ENCODE measurements around the gene CHRNB2.

The CHRNB2 gene

GRCh38 chr1:154550070-154550469, 17.5 kb upstream of the CHRNB2 start:
- peaks cover 74% of the 10 kb centered on the region for H3K36me3 ChIP-seq (replicated peaks; ENCODE audit: low read depth, low read length)
- no peak overlapping the region for H2AFZ ChIP-seq (ENCODE audit: low read depth, low read length)
- TF ChIP-seq EZH2phosphoT487 (IDR thresholded peaks at IDR 0.05; ENCODE audit: low read depth) (no peak), CTCF (IDR thresholded peaks at IDR 0.05; ENCODE audit: low read depth, low read length) (no peak)
- H3K4me2 ChIP-seq (ENCODE audit: low read length): no peak overlapping the region
- H3K9me3 ChIP-seq (ENCODE audit: insufficient read depth, low read length): no peaks in the 10 kb centered on the region
- 0 out of 2 replicates have a peak, but pooled peaks cover 12% of the 10 kb centered on the region for H4K20me1 ChIP-seq (ENCODE audit: insufficient read depth, low read length)
- peaks cover 1% of the 10 kb centered on the region; the same call in 1 of the 2 replicates for H3K79me2 ChIP-seq (ENCODE audit: low read length)
- H3K4me1 ChIP-seq (ENCODE audit: low read length): peaks cover 8% of the 10 kb centered on the region
- H3K9ac ChIP-seq (ENCODE audit: low read length): no peak overlapping the region
- H3K27ac ChIP-seq (ENCODE audit: low read length): no peak overlapping the region
- H3K4me3 ChIP-seq (ENCODE audit: low read length): no peak overlapping the region
- no peaks in the 10 kb centered on the region for H3K27me3 ChIP-seq (ENCODE audit: low read depth, low read length)

- Histone ChIP-seq H3K79me2 (ENCODE audit: low read length) (peaks cover 7% of the 10 kb centered on the region), H4K20me1 (ENCODE audit: insufficient read depth, low read length) (0 out of 2 replicates have a peak, but pooled peaks cover 12% of the 10 kb centered on the region), H3K4me2 (ENCODE audit: low read length) (no peak overlapping the region), H3K27ac (ENCODE audit: low read length) (no peak overlapping the region), H2AFZ (ENCODE audit: low read depth, low read length) (no peak overlapping the region), H3K4me1 (ENCODE audit: low read length) (peaks cover 8% of the 10 kb centered on the region), H3K36me3 (replicated peaks; ENCODE audit: low read depth, low read length) (peaks cover 80% of the 10 kb centered on the region), H3K4me3 (ENCODE audit: low read length) (no peak overlapping the region), H3K9me3 (ENCODE audit: insufficient read depth, low read length) (no peaks in the 10 kb centered on the region), H3K27me3 (ENCODE audit: low read depth, low read length) (no peaks in the 10 kb centered on the region), H3K9ac (ENCODE audit: low read length) (no peak overlapping the region)
- no peak for TF ChIP-seq CTCF (IDR thresholded peaks at IDR 0.05; ENCODE audit: low read depth, low read length)
- TF ChIP-seq EZH2phosphoT487 (IDR thresholded peaks at IDR 0.05; ENCODE audit: low read depth): no peak
Observed at GRCh38 chr1:154550657-154551056, 16.9 kb upstream of the CHRNB2 start.

- no peak overlapping the region for H3K27ac ChIP-seq (ENCODE audit: low read length)
- H3K79me2 ChIP-seq (ENCODE audit: low read length): peaks cover 15% of the 10 kb centered on the region
- H3K4me2 ChIP-seq (ENCODE audit: low read length): no peak overlapping the region
- H3K27me3 ChIP-seq (ENCODE audit: low read depth, low read length): no peaks in the 10 kb centered on the region
- H3K4me3 ChIP-seq (ENCODE audit: low read length): no peak overlapping the region
- TF ChIP-seq EZH2phosphoT487 (IDR thresholded peaks at IDR 0.05; ENCODE audit: low read depth) (no peak), CTCF (IDR thresholded peaks at IDR 0.05; ENCODE audit: low read depth, low read length) (no peak)
- H4K20me1 ChIP-seq (ENCODE audit: insufficient read depth, low read length): peaks cover 17% of the 10 kb centered on the region
- H3K9ac ChIP-seq (ENCODE audit: low read length): no peak overlapping the region
- H3K4me1 ChIP-seq (ENCODE audit: low read length): peaks cover 12% of the 10 kb centered on the region
- H3K9me3 ChIP-seq (ENCODE audit: insufficient read depth, low read length): no peaks in the 10 kb centered on the region
- peaks cover 88% of the 10 kb centered on the region for H3K36me3 ChIP-seq (replicated peaks; ENCODE audit: low read depth, low read length)
- no peak overlapping the region for H2AFZ ChIP-seq (ENCODE audit: low read depth, low read length)
Observed at GRCh38 chr1:154551474-154551873, 16.1 kb upstream of the CHRNB2 start.

DNA sequence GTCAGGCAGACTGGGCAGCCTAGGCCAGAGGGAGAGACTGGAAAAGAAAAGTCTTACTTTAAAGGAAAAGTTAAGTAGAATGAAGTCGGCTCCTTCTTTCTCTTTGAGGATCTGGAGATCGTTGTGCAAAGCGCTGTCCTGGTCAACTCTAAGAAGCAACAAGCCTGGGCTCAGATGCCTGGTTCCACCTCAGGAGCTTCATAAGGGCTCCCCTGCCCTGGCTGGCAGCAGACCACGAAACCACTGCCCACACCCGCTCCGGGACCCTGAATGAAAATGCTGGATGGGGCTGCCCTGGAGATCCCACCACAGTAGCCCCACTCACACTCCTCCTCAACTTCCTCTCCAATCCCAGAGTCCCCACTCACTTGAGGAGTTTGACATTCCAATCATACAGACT, 15.5 kb upstream of the CHRNB2 start:
- Histone ChIP-seq H3K9me3 (ENCODE audit: insufficient read depth, low read length) (no peaks in the 10 kb centered on the region), H3K4me1 (ENCODE audit: low read length) (peaks cover 18% of the 10 kb centered on the region), H3K9ac (ENCODE audit: low read length) (no peak overlapping the region), H3K27ac (ENCODE audit: low read length) (no peak overlapping the region), H3K79me2 (ENCODE audit: low read length) (peaks cover 21% of the 10 kb centered on the region), H3K27me3 (ENCODE audit: low read depth, low read length) (no peaks in the 10 kb centered on the region), H3K36me3 (replicated peaks; ENCODE audit: low read depth, low read length) (peaks cover 89% of the 10 kb centered on the region), H3K4me2 (ENCODE audit: low read length) (no peak overlapping the region), H2AFZ (ENCODE audit: low read depth, low read length) (no peak overlapping the region), H4K20me1 (ENCODE audit: insufficient read depth, low read length) (peaks cover 22% of the 10 kb centered on the region), H3K4me3 (ENCODE audit: low read length) (no peak overlapping the region)
- TF ChIP-seq CTCF (IDR thresholded peaks at IDR 0.05; ENCODE audit: low read depth, low read length) (no peak), EZH2phosphoT487 (IDR thresholded peaks at IDR 0.05; ENCODE audit: low read depth) (no peak)

All from OCI-LY3 (cell line).